ENCODE data around the gene PTPRD. TPM values are rescaled to one million over a fixed set of nuclear protein-coding genes. Genes with fewer than 3 reads are reported as not detected.
"Not testable (repeated sequence)": the region's sequence is repeated elsewhere in the genome, so short reads cannot be mapped to it uniquely, and the experiment has no call there.

The PTPRD gene
- total RNA-seq, 1 donor from 2014 or later = 30.8 TPM

DNA sequence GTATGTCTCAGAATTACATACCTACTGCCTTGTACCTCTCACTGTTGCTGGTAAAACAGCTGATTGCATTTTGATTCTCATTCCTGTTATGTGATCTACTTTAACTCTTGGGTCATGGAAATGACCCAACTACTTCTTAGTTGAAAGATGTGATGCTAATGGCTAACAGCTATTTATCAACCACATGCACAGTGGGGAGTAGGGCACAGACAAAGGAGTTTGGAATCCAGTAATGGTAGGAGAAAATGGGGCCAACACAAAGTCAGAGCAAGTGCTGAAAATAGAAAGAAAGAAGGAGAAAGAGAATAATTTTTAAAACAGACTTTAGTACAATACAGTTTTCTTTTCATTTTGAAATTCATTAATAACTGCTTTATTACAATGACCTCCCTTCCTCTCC, 241.0 kb downstream of the PTPRD start:
- no peak overlapping the region for H3K27ac ChIP-seq
- H3K4me1 ChIP-seq = no peaks in the 10 kb centered on the region
- H3K27me3 ChIP-seq = no peaks in the 10 kb centered on the region
- intact Hi-C loops (cut with DNase I) = no loop called here
- H3K4me3 ChIP-seq = no peak overlapping the region
- no peak for ATAC-seq
- H3K9me3 ChIP-seq = no peaks in the 10 kb centered on the region
- no peak for DNase-seq
- H3K36me3 ChIP-seq = no peaks in the 10 kb centered on the region
- TF ChIP-seq, protein P1, sequence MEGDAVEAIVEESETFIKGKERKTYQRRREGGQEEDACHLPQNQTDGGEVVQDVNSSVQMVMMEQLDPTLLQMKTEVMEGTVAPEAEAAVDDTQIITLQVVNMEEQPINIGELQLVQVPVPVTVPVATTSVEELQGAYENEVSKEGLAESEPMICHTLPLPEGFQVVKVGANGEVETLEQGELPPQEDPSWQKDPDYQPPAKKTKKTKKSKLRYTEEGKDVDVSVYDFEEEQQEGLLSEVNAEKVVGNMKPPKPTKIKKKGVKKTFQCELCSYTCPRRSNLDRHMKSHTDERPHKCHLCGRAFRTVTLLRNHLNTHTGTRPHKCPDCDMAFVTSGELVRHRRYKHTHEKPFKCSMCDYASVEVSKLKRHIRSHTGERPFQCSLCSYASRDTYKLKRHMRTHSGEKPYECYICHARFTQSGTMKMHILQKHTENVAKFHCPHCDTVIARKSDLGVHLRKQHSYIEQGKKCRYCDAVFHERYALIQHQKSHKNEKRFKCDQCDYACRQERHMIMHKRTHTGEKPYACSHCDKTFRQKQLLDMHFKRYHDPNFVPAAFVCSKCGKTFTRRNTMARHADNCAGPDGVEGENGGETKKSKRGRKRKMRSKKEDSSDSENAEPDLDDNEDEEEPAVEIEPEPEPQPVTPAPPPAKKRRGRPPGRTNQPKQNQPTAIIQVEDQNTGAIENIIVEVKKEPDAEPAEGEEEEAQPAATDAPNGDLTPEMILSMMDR (IDR thresholded peaks at IDR 0.05) = no peak

GRCh38 chr9:10366171-10366779, 246.5 kb downstream of the PTPRD start:
- intact Hi-C loops (cut with DNase I) = no loop called here

GRCh38 chr9:10354591-10354990, 258.2 kb downstream of the PTPRD start:
- ATAC-seq = no peak
- H3K4me1 ChIP-seq = no peaks in the 10 kb centered on the region
- no peaks in the 10 kb centered on the region for H3K9me3 ChIP-seq
- H3K27me3 ChIP-seq = no peaks in the 10 kb centered on the region
- DNase-seq = no peak
- no peak overlapping the region for H3K4me3 ChIP-seq
- TF ChIP-seq, protein P1 (IDR thresholded peaks at IDR 0.05) = no peak
- intact Hi-C loops (cut with DNase I) = no loop called here
- H3K36me3 ChIP-seq = no peaks in the 10 kb centered on the region
- H3K27ac ChIP-seq = no peak overlapping the region

More at GRCh38 chr9:10366171-10366779, 246.5 kb downstream of the PTPRD start:
- ATAC-seq (peak; percentile 74), DNase-seq (no peak)
- Histone ChIP-seq H3K27ac (no peak overlapping the region), H3K27me3 (no peaks in the 10 kb centered on the region), H3K9me3 (no peaks in the 10 kb centered on the region), H3K4me3 (no peak overlapping the region), H3K4me1 (no peaks in the 10 kb centered on the region), H3K36me3 (no peaks in the 10 kb centered on the region)
- TF ChIP-seq, protein P1 (IDR thresholded peaks at IDR 0.05) = peak; percentile 57

GRCh38 chr9:10345621-10346020, 267.2 kb downstream of the PTPRD start:
- intact Hi-C loops (cut with DNase I); H3K4me1 ChIP-seq; DNase-seq; H3K36me3 ChIP-seq; H3K27ac ChIP-seq; H3K9me3 ChIP-seq; ATAC-seq; H3K27me3 ChIP-seq; H3K4me3 ChIP-seq: not testable (repeated sequence)

GRCh38 chr9:10341057-10341456, 271.7 kb downstream of the PTPRD start:
- no peaks in the 10 kb centered on the region for H3K36me3 ChIP-seq
- intact Hi-C loops (cut with DNase I) = no loop called here
- no peak for ATAC-seq

GRCh38 chr9:10339152-10339551, 273.6 kb downstream of the PTPRD start:
- intact Hi-C loops (cut with DNase I) = no loop called here
- no peak overlapping the region for H3K27ac ChIP-seq
- ATAC-seq = no peak
- H3K4me3 ChIP-seq = no peak overlapping the region
- DNase-seq = no peak
- H3K36me3 ChIP-seq = no peaks in the 10 kb centered on the region
- no peaks in the 10 kb centered on the region for H3K9me3 ChIP-seq
- H3K4me1 ChIP-seq = no peaks in the 10 kb centered on the region
- TF ChIP-seq, protein P1 (IDR thresholded peaks at IDR 0.05) = no peak
- no peaks in the 10 kb centered on the region for H3K27me3 ChIP-seq

More at GRCh38 chr9:10341057-10341456, 271.7 kb downstream of the PTPRD start:
- H3K4me1 ChIP-seq = no peaks in the 10 kb centered on the region
- no peaks in the 10 kb centered on the region for H3K27me3 ChIP-seq
- no peak overlapping the region for H3K4me3 ChIP-seq
- H3K27ac ChIP-seq = no peak overlapping the region
- no peak for DNase-seq
- TF ChIP-seq, protein P1 (IDR thresholded peaks at IDR 0.05) = no peak
- H3K9me3 ChIP-seq = no peaks in the 10 kb centered on the region
